ENCODE data around the gene RAP1GAP2.

GRCh38 chr17:2935632-2936031 lies 139.4 kb downstream of the RAP1GAP2 start:
- TF ChIP-seq, protein P1, sequence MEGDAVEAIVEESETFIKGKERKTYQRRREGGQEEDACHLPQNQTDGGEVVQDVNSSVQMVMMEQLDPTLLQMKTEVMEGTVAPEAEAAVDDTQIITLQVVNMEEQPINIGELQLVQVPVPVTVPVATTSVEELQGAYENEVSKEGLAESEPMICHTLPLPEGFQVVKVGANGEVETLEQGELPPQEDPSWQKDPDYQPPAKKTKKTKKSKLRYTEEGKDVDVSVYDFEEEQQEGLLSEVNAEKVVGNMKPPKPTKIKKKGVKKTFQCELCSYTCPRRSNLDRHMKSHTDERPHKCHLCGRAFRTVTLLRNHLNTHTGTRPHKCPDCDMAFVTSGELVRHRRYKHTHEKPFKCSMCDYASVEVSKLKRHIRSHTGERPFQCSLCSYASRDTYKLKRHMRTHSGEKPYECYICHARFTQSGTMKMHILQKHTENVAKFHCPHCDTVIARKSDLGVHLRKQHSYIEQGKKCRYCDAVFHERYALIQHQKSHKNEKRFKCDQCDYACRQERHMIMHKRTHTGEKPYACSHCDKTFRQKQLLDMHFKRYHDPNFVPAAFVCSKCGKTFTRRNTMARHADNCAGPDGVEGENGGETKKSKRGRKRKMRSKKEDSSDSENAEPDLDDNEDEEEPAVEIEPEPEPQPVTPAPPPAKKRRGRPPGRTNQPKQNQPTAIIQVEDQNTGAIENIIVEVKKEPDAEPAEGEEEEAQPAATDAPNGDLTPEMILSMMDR (IDR thresholded peaks at IDR 0.05 in 8 of 11, conservative IDR thresholded peaks at IDR 0.05 in 3 of 11) = no peak
- TF ChIP-seq POLR2AphosphoS5 (IDR thresholded peaks at IDR 0.05) = no peak

Measured in spleen (tissue), 7 donors.